Measurements from ENCODE around the gene ANGPTL1. TPM values are rescaled to one million over a fixed set of nuclear protein-coding genes. Genes with fewer than 3 reads are reported as not detected.

Gene ANGPTL1
- total RNA-seq, 1 donor from 2014 or later = 0.21 TPM

DNA sequence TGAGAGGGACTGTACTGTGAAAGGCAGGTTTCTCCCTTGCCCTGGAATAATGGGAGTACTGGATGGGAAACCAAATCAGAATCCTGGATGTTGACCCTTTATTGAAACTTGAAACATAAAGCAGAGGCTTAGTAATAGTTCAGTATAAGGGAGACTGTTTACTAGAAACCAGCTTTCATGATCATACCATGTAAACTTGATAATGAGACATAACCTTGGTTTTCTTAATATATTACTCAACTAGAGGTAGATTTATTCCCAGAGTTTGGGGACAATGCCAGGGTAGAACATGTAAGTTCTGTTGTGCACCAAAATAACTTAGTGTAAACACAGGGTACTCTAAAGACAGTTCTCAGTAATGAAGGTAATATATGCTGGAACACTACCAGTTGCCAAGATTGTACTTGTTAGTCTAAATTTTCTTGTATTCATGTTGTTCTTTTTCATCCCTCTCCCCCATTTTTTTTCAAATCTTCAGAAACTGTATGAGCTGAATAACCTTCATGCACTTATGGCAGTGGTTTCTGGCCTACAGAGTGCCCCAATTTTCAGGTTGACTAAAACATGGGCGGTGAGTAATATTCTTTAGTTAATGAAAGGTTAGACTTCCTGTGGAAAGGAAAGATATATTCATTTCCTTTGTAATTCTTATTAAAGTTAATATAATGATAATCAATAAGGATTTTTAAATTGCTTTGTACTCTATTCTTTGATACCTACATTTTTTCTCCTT is 49.6 kb downstream of the ANGPTL1 start:
- no peak overlapping the region for H3K27ac Mint-ChIP-seq (ENCODE audit: unreplicated experiment)
- TF ChIP-seq, protein P1, sequence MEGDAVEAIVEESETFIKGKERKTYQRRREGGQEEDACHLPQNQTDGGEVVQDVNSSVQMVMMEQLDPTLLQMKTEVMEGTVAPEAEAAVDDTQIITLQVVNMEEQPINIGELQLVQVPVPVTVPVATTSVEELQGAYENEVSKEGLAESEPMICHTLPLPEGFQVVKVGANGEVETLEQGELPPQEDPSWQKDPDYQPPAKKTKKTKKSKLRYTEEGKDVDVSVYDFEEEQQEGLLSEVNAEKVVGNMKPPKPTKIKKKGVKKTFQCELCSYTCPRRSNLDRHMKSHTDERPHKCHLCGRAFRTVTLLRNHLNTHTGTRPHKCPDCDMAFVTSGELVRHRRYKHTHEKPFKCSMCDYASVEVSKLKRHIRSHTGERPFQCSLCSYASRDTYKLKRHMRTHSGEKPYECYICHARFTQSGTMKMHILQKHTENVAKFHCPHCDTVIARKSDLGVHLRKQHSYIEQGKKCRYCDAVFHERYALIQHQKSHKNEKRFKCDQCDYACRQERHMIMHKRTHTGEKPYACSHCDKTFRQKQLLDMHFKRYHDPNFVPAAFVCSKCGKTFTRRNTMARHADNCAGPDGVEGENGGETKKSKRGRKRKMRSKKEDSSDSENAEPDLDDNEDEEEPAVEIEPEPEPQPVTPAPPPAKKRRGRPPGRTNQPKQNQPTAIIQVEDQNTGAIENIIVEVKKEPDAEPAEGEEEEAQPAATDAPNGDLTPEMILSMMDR (conservative IDR thresholded peaks at IDR 0.05) = no peak

GRCh38 chr1:178819123-178819522 is 51.8 kb downstream of the ANGPTL1 start:
- peaks cover 3% of the 10 kb centered on the region for H3K9me3 Mint-ChIP-seq
- no peaks in the 10 kb centered on the region for H3K4me1 Mint-ChIP-seq
- TF ChIP-seq, protein P1 (conservative IDR thresholded peaks at IDR 0.05) = no peak
- DNase-seq (ENCODE audit: low read depth, low spot score) = no peak
- H3K27ac Mint-ChIP-seq (ENCODE audit: unreplicated experiment) = no peak overlapping the region
- no peak overlapping the region for H3K4me3 Mint-ChIP-seq
- no peaks in the 10 kb centered on the region for H3K27me3 Mint-ChIP-seq (ENCODE audit: low read depth)
- peaks cover 19% of the 10 kb centered on the region for H3K36me3 Mint-ChIP-seq (ENCODE audit: low read depth)

More for the DNA sequence above, 49.6 kb downstream of the ANGPTL1 start:
- DNase-seq (ENCODE audit: low read depth, low spot score) = no peak
- no peaks in the 10 kb centered on the region for H3K27me3 Mint-ChIP-seq (ENCODE audit: low read depth)
- peaks cover 25% of the 10 kb centered on the region for H3K36me3 Mint-ChIP-seq (ENCODE audit: low read depth)
- H3K4me1 Mint-ChIP-seq = no peaks in the 10 kb centered on the region
- peaks cover 3% of the 10 kb centered on the region for H3K9me3 Mint-ChIP-seq
- no peak overlapping the region for H3K4me3 Mint-ChIP-seq

GRCh38 chr1:178818416-178818815 is 52.5 kb downstream of the ANGPTL1 start:
- no peak overlapping the region for H3K4me3 Mint-ChIP-seq
- no peak for DNase-seq (ENCODE audit: low read depth, low spot score)
- H3K27ac Mint-ChIP-seq (ENCODE audit: unreplicated experiment) = no peak overlapping the region
- H3K36me3 Mint-ChIP-seq (ENCODE audit: low read depth) = peaks cover 12% of the 10 kb centered on the region
- TF ChIP-seq, protein P1 (conservative IDR thresholded peaks at IDR 0.05) = no peak
- no peaks in the 10 kb centered on the region for H3K27me3 Mint-ChIP-seq (ENCODE audit: low read depth)
- H3K4me1 Mint-ChIP-seq = no peaks in the 10 kb centered on the region
- H3K9me3 Mint-ChIP-seq = peaks cover 3% of the 10 kb centered on the region

DNA sequence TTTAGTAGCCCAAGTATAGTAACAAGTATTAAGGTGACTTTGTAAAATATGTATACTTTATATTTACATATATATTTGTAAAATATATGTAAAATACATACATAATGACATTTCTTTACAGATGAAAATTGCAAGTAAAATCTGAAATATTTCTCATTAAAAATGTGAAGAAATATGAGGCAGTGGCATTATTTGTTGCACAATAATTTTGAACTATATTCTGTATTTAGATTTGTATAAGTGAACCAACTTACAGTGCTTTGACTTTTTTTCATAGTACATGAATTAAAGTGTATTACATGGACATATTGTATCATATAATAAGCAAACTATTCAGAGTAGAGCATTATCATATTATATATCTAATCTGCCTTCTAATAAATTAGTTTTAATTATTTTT is 60.3 kb downstream of the ANGPTL1 start:
- no peaks in the 10 kb centered on the region for H3K27me3 Mint-ChIP-seq (ENCODE audit: low read depth)
- no peak overlapping the region for H3K27ac Mint-ChIP-seq (ENCODE audit: unreplicated experiment)
- no peak overlapping the region for H3K4me3 Mint-ChIP-seq
- H3K36me3 Mint-ChIP-seq (ENCODE audit: low read depth) = peaks cover 6% of the 10 kb centered on the region
- no peak for DNase-seq (ENCODE audit: low read depth, low spot score)
- TF ChIP-seq, protein P1 (conservative IDR thresholded peaks at IDR 0.05) = no peak
- peaks cover 4% of the 10 kb centered on the region for H3K4me1 Mint-ChIP-seq
- H3K9me3 Mint-ChIP-seq = peaks cover 2% of the 10 kb centered on the region

GRCh38 chr1:178808529-178808928 is 62.3 kb downstream of the ANGPTL1 start:
- Mint-ChIP-seq H3K27me3 (ENCODE audit: low read depth) (no peaks in the 10 kb centered on the region), H3K9me3 (no peaks in the 10 kb centered on the region), H3K36me3 (ENCODE audit: low read depth) (no peaks in the 10 kb centered on the region), H3K27ac (ENCODE audit: unreplicated experiment) (no peak overlapping the region), H3K4me3 (no peak overlapping the region), H3K4me1 (peaks cover 4% of the 10 kb centered on the region)
- TF ChIP-seq, protein P1 (conservative IDR thresholded peaks at IDR 0.05) = no peak
- DNase-seq (ENCODE audit: low read depth, low spot score) = no peak
